Activated CD4-positive, alpha-beta T cell treated with anti-CD3 and anti-CD28 coated beads for 48 hours (primary cell): ENCODE measurements around the gene PLPP4.

Experiments used
- DNase-seq: peaks from one replicate; pipeline ENCODE4 v3.0.0-alpha.2; 2020

The PLPP4 gene

GRCh38 chr10:120580918-120581895 is 124.2 kb downstream of the PLPP4 start:
- DNase-seq = no peak

- DNase-seq = no peak
These were observed 125.7 kb downstream of the PLPP4 start for GRCh38 chr10:120582753-120583152.

DNA sequence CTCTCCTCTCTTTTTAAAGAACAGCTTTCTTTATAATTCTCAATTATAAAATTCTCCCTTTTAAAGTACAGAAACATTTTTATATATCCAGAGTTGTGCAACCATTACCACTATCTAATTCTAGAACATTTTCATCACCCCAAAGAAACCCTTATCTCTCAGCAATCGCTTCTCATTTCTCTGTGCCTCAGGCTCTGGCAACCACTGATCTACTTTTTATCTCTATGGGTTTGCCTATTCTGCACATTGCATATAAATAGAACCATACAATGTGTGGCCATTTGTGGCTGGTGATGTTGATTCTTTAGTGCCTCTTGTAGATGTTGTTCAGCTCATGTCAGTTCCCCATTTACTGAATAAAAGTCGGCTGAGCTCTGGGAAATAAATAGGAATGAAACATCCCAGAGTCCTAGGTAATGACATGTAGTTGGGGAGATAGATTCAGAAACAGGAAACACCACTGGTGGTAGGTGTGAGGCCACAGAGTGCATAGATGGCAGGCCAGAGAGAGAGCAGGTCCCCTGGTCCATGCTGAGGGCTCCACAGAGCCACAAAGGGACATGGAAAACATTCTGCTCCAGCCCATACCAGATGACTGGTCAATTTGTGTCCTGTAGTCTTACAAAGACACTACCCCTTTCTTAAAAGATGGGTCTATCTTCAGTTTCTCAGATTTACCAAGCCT is 126.5 kb downstream of the PLPP4 start:
- DNase-seq = no peak

DNA sequence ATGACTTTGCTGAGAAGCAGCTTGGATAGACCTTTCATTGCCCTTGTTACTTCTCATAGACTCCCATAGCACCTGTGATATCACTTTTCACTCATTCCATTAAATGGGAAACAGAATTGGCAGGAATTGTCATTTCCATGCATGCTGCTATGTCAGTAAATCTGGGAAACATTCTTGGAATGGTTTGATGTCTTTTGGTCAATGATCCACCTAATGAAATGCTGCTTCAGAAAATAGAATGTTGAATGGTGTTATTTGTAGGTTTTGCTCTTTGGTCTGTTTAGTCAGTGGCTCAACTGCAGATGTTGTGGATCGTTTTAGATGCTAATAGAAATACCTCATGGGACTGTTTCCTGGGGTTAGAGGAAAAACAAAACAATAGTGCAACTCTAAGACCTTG is 127.8 kb downstream of the PLPP4 start:
- DNase-seq = no peak

DNA sequence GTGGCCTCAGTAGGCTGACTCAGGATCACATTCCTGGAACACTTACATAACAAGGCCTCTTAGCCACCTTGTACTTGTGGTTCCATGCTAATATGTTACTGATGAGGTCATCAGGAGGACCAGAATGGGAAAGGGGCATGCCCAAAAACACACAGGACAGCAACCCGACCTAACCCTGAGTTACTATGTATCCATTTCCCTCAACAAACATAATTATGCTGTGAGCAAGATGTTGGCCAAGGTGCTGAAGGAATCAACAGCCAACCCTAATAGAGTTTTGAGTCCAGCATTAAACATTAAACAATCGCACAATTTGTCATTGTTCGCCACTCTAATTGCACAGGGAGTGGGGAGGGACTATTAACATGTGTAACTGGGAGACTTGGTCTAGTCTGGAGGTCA is 129.4 kb downstream of the PLPP4 start:
- DNase-seq = no peak

DNA sequence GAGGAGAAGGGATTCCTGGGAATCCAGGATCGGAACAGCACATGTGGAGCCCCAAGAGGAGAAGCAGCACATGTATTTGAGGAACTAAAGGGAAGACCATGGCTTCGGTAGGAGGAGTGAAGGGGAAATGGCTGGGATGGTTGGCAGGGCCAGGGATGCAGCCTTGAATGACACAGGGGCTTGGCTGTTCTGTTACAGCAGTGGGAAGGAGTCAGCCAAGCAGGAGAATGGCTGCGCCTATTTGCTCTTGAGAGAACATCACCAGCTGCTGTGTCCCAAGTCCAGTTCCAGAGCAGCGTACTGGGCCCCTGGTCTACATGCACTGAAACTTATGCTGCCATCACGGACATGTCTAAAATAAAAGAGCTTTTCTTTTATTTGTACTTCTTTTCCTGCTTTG is 130.0 kb downstream of the PLPP4 start:
- DNase-seq = no peak

DNA sequence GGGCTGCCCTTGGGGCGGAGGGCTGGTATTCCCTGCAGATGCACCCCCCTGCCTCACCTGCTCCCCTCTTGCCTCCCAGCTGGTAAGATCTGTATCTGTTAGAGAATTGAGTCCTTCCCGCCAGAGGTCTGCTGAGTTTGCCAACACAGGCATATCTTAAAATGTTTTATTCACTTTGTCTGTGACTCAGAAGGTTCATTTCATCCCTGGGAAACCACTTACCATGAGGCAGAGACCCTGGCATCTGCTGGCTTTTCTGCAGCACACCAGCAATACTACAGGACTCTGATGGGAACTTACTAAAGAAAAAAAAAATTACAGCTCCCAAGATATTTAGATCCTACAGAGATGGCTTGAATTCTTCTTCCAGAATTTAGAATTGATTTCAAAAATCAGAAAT is 131.3 kb downstream of the PLPP4 start:
- DNase-seq = no peak

DNA sequence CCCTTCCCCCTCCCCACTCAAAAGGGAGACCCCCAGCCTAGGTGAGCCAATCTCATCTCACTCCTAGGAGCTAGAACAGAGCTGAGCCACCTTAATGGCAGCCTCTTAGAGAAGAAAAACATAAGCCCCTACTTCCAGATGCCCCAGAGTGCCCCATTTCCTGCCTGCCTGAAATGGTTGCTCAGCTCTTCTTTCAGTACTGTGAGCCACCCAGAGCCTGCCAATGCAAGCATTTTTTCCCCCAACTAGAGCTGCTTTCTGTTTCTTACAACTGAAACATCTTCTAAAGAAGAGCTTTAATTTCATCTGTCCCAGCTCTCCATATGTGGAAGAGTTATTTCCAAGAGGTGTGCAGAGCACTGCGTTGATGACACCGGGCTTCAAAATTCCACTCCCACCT is 136.7 kb downstream of the PLPP4 start:
- DNase-seq = no peak

DNA sequence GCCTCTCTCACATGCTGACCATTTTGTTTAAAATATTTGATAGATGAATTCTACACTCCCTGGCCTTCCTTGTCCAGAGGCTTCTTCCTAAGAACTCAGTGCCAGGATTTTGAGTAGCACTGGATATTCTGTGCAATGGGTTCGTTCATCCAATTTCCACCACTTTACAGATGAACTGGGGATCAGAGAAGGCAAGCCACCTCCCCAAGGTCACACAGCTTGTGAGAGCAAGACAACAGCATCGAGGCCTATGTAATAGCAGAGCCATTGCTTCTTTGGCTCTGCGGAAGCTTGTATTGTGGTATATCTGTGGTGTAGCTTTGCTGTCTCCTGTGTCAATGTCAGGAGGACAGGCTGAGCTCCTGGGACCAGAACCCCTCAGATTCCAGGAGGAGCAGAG is 140.9 kb downstream of the PLPP4 start:
- no peak for DNase-seq

GRCh38 chr10:120598386-120598785 is 141.4 kb downstream of the PLPP4 start:
- DNase-seq = no peak

DNA sequence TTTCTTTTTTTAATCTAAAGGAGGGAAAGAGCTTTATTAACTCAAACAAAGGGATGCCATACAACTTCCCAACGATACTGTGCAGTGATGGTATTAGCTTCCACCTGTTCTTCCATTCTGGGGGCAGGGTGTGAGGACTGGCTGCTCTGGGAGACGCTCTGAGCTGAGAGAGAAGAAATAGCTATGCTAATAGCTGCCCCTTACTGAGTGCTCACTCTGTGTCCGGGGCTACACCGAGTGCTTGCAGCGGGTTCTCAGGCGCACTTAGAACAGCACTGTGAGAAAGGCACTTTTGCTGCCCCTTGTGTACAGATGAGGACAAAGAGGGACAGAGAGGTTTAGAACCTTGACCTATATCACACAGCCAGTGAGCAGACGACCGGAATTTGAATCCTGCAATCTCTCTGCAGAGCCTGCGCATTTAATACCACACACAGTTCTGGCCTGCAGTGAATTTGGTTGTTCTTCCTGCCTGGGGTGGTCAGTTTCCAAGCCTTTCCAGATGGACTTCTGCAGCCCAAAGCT is 142.2 kb downstream of the PLPP4 start:
- no peak for DNase-seq

GRCh38 chr10:120600871-120601649 is 144.0 kb downstream of the PLPP4 start:
- peak; percentile 2 for DNase-seq

DNA sequence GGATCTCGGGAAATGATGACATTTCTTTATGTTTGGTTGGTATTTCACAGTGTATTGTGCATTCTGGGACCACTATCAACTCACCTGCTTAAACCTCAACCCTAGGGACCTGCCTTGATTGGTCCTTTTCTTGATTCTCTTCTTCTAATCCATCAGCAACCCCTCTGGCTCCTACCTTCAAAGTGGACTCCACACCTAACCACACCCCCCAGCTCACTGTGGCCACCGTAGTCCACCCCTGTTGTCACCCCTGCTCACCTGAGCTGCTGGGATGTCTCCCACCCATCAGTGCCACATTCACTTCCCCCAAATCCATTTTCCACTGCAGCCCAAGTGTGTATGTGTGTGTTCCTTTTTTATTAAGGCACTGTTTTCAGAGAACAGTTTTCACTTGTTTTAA is 145.0 kb downstream of the PLPP4 start:
- DNase-seq = no peak

DNA sequence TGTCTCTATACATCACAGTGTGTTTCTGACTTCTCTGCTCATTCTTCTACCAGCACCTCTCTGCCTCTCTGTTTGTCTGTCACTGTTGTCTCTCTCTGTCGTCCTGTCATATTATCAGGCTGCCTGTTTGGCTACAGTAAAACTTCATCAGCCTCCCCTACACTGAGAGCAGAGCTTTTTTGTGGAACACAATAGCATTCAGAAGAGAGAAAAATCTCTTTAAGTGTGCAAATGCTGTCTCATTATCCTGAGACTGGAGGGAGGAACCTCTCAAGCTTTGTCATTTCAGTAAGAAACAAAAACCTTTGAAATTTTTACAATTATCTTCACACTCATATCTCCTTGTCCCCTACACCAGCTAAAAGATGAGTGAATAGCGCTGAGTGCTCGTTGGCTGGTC is 148.4 kb downstream of the PLPP4 start:
- DNase-seq = no peak

- DNase-seq = no peak
These were observed 149.2 kb downstream of the PLPP4 start for GRCh38 chr10:120606051-120606764.

- no peak for DNase-seq
These were observed 150.1 kb downstream of the PLPP4 start for GRCh38 chr10:120607016-120607709.

DNA sequence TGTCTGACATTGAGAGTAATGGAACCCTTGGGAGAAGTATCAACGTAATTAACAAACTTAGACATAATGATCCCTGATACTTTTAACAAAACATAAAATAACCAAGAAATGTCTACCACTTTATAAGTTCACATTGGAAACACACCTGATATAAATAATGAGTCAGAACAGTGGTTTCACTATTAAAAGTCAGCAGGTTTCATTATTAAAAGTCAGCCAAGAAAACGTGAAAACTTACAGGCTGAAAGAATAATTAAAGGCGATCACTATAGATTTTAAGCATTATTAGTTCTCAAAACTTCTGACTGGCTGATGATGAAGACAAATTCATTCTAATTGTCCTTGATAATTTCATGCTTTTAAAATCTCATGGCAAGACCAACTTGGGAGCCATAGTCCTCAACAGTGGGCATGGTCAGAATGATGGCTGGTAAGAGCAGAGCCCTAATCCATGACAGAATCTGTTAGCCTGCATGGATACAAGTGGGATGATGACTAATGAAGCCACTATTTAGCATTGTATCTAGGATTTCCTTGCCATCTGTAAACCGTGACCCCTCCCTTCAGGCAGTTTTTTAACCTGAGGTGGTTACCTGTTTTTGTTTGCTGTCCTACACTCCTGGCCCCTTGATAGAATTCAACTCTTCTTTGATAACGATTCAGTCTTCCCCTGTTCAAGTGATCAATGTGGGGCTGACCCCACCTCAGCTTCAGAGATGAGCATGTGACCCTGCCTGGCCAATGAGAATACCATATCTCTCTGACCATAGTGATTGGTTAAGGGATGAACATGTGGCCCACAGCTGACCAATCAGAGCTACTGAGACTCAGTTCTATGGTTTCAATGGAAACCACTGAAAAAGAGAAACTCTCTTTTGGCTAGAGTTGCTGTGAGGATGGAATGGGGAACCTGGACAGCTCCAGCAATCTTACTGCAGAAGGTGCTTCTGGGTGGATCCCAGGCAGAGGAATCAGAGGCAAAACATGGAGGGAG is 151.0 kb downstream of the PLPP4 start:
- DNase-seq = no peak

DNA sequence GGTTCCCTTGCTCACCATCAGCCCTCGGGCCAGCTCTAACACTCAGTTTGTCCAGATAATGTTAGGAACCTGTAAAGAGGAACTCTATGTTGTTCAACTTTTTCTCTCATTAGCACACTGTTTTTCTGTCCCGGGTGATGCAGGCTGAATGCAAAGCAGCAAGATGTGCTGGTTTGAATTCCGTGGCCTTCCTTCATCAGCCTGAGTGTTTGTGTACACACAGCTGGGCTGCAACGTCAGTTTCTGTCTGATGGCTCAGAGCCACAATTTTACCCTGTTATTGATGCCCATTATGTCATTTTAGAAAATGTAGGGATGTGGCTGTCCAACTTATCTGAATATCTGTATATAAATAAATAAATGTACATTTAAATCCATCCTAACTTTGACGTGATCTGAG is 152.0 kb downstream of the PLPP4 start:
- no peak for DNase-seq

GRCh38 chr10:120610791-120611190 is 153.8 kb downstream of the PLPP4 start:
- no peak for DNase-seq

- no peak for DNase-seq
These were observed 155.7 kb downstream of the PLPP4 start for GRCh38 chr10:120612756-120613155.

GRCh38 chr10:120613180-120613579 is 156.2 kb downstream of the PLPP4 start:
- DNase-seq = no peak
